HG03095 (cell line): ENCODE measurements around the gene USP6.
"Not testable (repeated sequence)": the region's sequence is repeated elsewhere in the genome, so short reads cannot be mapped to it uniquely, and the experiment has no call there.

Experiments used
- ATAC-seq: cut with Tn5 transposase; IDR thresholded peaks from one replicate; pipeline ENCODE4 v1.9.1; 2021; ENCODE audit warnings: moderate library complexity; ENCODE audit not compliant: unreplicated experiment

USP6 gene

DNA sequence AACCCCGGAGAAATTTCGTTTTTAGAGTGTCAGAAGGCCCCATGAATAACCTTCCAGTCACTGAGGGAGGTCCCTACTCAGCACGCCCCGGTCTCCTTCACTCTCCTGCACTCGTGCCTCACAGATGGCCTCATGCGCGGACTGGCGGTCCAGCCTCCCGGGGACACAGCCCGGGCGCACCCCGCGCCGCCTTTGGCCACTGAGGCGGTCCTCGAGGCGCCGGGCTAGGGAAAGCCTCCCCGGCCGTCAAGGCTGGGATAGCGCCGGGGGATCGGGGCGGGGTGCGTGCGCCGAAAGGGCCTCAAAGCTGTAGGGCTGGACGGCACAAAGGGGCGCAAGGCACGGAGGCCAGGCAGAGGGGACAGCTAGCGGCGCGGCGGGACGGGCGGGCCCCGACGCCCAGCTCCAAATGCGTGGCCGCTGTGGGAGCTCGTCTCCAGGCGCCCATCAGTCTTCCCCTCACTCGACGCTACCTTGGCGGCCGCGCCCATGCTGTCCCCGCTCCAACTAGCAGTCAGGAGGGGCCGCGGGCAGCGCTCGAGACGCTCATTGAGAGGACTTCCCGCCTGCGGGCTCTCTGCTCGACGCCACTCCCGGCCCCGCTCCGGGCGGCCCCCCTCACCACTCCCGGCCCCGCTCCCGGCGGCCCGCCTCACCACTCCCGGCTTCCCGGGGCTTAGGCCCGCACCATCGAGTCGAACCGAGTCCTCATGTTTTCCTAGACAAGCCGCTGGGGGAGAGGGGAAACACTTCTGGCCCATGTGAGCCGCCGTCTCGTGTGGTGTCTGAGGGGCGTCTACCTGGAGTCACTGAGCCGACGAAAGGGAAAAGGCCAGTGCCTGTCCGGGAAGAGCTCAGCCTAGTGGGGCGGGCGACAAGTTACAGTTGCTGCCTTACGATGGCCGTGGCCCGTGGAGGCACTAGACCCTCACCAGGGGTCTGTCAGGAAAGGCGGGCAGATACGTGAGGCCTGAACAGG, at the start of gene USP6:
Gene USP6 (plus strand): TSS at position 360 of the 979 bp plus-strand sequence. CDS start 14,336 bp downstream, outside the sequence.
- ATAC-seq = no peak

DNA sequence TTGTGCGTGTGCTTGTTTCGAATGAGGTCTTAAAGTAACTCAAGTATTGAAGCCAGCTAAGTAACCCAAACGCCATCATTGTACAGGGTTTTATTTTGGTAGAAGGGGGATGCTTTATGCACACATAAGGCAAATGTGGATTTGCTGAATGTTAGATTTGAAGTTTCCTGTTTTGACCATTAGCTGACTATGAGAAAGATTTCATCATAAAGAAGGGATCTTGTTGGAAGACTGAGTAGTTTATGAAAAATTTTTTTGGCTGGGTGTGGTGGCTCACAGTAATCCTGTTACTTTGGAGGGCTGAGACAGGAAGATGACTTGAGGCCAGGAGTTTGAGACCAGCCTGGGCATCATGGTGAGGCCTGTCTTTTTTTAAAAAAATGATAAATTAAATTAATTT, 47.6 kb upstream of the USP6 start:
- ATAC-seq = no peak

DNA sequence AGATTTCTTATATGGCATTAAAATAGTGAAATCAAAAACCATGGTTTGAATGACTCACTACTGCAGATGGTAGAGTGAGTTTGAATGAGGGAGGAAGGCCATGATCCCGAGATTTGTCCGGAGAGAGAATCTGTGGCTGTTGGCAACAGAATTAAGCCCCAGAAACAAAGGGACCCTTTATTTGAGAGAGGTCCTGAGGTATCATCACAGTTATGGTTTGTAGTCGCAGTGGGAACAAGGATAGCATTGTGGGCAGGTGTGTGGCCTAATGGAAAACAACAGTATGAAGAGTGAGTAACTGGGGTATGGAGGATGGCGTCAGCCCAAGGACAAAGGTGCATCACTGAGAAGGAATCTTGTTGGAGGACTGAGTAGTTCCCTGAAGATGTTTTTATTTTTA, 46.1 kb upstream of the USP6 start:
- ATAC-seq = no peak

DNA sequence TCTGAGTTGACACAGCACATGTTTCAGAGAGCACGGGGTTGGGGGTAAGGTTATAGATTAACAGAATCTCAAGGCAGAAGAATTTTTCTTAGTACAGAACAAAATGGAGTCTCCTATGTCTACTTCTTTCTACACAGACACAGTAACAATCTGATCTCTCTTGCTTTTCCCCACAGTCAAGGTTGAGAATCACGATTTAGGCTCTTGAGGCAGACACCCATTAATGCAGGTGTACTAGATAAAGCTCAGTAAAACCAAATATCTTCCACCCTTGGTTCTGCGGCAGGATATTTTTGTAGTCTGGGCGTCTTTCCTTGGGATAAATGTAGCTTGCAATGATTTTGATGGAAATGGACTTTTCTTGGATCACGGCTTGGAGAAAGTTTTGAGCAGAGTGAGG, 40.4 kb upstream of the USP6 start:
- ATAC-seq = not testable (repeated sequence)

DNA sequence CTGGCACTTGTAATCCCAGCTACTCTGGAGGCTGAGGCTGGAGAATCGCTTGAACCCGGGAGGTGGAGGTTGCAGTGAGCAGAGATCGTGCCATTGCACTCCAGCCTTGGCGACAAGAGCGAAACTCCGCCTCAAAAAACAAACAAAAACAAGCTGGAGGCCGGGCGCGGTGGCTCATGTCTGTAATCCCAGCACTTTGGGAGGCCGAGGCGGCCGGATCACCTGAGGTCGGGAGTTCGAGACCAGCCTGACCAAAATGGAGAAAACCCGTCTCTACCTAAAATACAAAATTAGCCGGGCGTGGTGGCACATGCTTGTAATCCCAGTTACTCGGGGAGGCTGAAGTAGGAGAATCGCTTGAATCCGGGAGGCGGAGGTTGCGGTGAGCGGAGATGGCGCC, 38.6 kb upstream of the USP6 start:
- not testable (repeated sequence) for ATAC-seq

DNA sequence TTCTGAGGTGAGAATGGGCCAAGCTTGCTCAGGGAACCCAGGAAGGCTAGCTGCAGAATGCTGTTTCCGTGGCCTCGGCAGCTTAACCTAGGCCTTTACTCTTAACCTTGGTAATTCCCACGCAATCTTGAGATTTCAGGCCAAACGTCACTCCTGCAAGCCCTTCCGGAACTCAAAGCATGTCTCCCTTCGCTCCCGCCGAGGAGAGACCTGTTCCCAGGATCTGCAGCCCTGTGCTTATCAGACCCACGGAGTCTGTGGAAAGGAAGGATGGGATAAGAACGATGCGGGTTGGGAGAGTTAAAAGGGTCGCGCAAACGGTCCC, 38.1 kb upstream of the USP6 start:
- ATAC-seq = no peak

DNA sequence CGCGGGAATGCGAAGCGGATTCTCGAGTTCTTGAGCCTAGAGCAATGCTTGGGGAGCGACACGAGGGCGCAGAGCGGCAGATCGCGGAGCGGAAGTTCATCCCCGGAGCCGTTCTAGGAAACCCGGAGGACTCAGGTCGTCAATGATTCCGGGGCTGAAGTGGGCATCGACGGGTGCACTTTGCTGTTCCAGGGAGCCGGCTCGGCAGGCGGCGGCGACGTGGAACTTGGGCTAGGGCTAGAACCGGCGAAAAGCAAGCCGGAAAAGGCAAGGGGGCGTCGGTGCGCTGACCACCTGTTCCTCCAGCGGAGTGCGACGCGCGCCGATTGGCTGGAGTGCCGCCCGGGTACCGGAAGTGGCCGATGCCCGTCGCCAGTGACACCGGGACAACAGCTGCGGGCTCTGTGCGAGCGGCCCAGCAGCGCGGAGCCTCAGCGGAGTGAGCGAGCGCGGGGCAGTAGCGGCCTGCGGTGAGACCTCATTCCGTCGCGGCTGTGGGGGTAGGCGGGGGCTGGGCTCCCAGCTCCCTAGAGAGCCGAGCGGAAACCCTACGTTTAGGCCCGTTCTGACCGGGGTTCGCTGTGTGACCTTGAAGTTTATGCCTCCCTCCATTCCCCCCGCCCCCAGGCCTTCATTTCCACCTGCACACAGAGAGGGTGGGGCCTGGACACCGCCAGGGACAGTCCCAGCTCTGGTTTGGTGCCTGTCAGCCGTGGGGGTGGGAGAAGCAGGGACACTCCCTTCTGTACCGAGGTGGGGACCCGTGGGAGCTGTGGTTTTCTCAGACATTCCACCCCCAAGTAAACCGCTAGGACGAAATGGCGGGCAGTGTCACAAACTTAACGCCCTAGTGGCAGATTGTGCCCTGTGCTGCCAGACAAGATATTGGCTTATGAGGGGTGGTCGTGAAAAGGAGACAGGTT, 37.5 kb upstream of the USP6 start, which contains the start of gene ZFP3:
Gene ZFP3 (plus strand): TSS at position 362 of the 923 bp plus-strand sequence. CDS start 13,038 bp downstream, outside the sequence.
- ATAC-seq = peak; percentile 65

DNA sequence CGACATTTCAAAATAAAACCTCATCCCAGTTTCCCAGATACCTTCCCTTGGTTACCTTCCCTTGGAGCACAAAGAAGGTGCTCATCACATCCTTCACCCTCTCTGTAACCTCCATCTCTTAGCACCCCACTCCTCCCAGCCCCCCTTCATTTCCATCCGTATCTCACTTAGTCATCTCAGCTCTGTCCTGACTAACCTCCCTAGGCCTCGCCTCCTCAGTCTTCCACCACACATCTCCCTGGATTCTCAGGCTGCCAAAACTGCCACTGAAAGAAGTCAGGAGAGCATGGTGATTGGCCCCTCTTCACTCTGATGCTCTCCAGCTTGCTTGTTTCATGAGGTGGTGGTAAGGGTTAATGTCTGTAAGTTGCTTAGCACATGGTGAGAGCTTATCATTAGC, 35.2 kb upstream of the USP6 start:
- ATAC-seq = no peak

DNA sequence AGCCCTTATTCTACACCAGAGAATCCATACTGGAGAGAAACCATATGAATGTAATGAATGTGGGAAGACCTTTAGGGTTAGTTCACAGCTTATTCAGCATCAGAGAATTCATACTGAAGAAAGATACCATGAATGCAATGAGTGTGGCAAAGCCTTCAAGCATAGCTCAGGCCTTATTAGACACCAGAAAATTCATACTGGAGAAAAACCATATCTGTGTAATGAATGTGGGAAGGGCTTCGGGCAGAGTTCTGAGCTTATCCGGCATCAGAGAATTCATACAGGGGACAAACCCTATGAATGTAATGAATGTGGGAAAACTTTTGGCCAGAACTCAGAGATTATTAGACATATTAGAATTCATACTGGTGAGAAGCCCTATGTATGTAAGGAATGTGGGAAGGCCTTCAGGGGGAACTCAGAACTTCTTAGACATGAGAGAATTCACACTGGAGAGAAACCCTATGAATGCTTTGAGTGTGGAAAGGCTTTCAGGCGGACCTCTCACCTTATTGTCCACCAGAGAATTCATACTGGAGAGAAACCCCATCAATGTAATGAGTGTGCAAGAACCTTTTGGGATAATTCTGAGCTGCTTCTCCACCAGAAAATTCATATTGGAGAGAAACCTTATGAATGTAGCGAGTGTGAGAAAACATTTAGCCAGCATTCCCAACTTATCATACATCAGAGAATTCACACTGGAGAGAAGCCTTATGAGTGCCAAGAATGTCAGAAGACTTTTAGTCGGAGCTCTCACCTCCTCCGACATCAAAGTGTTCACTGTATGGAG, 23.4 kb upstream of the USP6 start:
- ATAC-seq = no peak

DNA sequence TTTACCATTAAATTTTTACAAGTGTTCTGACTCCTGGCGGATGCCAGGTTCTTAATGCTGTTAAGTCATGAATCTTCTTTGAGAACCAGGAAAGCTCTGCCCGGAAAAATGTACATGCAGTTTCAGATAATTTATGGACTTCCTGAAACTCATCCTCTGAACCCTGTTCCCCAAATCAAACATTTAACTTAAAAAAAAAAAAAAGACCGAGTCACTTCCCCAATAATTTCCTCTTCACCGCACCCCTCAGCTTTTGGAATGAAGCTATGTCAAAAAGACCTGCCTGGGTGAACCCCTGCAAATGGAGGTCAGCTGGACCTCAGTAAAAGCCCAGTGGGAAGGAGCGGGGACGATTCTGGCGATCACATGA, 19.1 kb upstream of the USP6 start:
- ATAC-seq = no peak

DNA sequence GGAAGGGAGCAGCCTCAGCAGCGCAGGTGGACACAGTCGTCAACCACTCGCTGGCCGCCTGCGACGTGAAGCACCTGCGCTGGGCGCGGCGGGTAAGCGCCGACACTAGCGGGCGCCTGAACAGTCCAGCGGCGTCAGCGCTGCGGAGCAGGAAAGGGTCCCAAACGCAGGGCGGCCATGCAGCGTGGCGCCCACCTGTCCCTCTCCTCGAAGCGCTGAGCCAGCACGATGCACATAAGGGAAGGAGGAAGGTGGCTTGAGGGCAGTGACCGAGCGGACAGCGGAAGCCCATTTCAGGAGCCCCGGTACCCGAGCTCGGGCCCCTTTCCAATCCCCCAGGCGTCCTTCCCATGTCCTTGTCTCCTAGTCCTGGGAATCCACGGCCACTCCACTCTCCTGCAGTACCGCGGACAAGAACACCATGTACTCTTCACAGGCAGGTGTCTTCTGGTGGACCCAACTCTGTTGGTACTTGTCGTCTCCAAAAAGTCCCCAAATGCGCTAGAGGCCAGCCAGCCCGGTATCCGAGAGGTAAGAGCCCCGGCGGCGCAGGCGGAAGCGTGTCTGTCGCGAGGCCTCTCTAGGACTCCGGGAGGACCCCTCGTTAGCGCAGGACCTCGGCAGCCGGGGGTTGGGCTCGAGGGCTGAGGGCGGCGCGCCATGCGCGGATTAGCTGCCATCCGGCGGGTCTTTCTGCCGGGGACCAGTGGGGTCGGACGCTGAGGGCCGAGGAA, 18.6 kb upstream of the USP6 start:
- no peak for ATAC-seq

DNA sequence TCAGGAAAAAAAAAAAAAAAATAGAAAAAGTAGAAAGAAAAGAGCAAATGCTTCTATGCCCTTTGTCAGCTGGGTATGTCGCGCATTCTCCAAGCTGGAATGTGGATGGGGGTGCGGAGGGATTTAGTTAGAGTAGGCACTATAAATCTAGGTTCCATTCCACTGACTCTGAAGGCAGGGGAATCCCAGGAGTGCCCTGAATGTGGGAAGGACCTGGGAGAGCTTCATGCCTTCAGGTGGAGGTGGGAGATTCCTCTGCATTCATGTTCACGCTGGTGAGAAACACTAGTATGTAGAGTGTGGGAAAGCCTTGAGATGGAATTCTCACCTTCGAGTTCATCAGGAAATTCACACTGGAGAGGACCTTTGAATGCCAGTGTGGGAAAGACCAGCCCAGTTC, 16.6 kb upstream of the USP6 start:
- no peak for ATAC-seq

DNA sequence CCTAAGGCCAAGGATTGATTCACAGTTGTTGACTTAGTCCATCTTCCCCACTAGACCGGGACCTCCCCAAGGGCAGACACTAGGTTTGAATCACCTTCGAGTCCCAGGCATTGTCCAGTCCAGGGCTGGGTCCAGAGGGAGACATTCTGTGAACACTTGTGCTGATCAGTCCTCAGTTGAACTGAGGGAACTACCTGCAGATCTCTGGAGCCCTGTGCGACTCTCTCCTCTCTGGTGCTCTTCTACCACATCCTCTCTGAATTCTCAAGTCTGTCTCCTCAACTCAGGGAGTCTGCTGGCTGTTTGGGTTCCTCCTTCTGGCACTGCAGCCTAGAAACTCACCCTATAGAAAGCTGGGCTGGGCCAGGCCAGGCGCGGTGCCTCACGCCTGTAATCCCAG, 15.0 kb upstream of the USP6 start:
- no peak for ATAC-seq

DNA sequence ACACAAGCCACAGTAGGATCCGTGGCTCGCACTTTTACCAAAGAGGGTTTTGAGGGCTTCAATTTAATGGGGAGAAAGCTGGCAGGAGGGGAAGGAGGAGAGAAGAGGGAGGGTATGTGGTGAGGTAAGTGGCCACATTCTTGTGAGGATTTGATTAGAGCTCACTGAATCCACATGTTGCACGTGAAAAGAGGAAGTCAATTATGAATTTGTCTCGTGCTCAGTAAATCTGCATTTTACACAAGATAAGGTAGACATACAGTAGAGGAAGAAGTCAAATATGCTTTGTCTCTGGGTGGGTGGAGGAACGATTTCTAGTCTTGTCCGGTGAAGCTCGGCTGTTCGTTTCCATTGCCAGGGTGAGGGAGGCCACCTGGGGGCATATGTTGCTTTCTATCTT, 5.0 kb upstream of the USP6 start:
- no peak for ATAC-seq

DNA sequence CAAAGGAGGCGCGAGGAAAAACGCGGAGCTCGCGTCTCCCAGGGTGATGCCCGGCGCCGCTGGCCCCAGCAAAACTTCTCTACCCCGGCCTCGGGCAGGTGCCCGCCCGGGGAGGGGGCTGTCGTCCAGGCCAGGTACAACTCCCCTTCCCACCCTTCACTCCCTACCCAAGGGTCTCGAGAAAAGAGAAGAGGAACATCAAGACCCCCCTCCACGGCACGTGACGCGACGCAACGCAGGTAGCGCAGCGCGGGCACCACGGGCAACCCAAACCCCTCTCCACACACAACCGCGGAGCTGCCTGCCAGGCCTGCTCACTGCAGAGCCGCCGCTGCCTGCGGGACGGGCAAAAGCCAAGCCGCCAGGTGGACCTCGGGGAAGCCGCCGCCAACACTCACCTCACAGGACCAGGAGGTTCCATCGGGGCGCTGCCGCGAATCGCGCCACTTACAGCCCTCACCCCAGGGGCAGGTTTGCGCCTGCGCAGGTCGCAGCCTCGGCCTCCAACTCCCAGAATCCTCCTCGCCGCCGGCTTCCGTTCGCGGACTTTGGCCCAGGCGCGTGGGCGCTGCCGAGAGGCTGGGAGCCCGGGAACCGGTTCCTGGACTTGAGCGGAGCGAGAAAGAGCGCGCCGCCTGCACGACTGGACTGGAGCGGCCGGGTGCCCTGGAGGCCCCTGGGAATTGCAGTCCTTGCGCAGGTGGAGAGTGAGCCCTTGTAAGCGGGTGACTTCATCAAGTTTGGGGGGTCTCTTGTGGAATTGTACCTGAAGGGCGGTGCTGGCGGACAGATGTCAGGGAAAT, 4.2 kb upstream of the USP6 start, which contains the start of gene ZNF232:
Gene ZNF232 (minus strand): TSS at position 477 of the 803 bp plus-strand sequence. CDS start 56 bp downstream, at position 421.
- peak; percentile 82 for ATAC-seq

DNA sequence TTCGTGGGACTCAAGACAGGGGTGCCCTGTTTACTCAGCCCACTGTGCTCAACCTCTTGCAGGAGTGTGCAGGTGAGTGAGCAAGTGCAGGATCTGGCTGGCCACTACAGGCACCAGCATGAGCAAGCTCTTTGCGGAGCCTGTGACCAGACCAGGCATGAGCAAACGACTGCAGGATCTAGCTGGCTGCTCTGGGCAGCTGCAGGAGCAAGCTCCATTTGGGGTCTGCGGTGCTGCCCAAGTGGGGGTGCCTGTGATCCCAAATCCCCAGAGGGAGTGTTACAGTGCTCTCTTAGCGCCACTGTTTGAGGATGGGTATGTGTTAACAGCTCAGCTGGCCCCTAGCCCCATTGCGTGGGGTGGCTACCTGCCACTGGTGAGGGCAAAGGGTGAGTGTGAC, 2.4 kb downstream of the USP6 start:
- ATAC-seq = no peak

DNA sequence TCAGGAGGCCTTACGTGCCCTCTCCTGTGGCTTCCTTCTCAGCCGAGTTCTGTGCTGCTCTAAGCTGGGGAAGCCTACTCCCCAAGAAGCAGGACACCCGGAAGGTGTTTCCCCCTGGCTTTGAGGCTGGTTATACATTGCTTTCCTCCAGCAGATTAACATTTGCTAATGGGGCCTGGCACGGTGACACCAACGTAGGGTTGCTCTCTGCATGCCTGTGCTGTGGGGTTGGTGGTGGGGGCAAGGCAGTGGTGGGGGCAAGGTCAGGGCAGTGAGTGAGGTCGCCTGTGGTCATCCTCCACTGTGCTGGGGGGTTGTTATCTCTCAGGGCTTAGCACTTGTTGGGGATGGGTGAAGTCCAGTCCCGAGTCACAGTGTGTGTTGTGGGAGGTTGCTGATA, 4.2 kb downstream of the USP6 start:
- ATAC-seq = no peak

DNA sequence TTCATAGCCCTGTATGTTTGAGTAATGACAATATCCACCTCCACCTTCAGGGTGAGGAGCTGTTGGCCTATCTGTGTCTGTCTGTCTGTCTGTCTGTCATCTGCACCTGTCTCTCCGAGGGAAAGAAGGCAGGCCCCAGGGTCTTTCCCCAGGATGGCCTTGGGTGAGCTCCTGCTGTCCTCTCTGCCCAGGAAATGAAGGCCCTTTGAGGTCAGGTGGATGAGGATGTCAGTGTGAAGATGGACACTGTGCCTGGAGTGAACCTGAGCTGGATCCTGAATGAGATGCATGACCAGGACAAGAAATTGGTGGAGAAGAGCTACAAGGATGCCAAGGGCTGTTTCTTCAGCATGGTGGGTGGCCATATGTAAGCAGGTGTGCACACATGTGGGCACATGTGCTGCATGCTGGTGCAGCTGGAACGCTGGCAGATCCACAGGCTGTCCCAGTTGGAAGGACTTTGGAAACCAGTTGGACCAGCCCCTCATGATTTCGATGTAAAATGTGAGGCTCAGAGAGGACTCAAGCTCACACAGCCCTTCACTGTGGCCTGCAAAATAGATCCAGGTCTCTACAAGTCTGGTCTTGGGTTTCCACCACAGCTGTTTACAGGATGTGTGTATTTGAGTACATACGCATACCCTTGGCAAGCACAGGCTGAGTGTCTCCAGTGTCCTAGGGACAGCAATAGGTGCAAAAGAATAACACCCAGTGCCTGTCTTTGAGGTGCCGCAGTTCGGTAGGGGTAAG, 4.8 kb downstream of the USP6 start:
- ATAC-seq = not testable (repeated sequence)
